Esophagus squamous epithelium (tissue), 4 donors: Measurements from ENCODE around the gene FRMD5.

ENCODE experiments used
- CTCF ChIP-seq, 6 experiments: fragments of 450-650 bp in 4 of 6; fragments of 200-600 bp in 2 of 6; sonication (generic) in 2 of 6; IDR thresholded peaks; one replicate each; pipeline ENCODE4 v1.5.1; 2016 to 2019; ENCODE audit warnings: antibody characterized with exemption in 6 of 6, mild to moderate bottlenecking in 4 of 6, moderate library complexity in 4 of 6
- POLR2A ChIP-seq, 4 donors: fragments of 450-650 bp; IDR thresholded peaks; one replicate each; pipeline ENCODE4 v1.6.1; 2017; ENCODE audit warnings: antibody characterized with exemption in 4 of 4, mild to moderate bottlenecking in 4 of 4, moderate library complexity in 3 of 4

- no peak for TF ChIP-seq POLR2A (IDR thresholded peaks at IDR 0.05)
- TF ChIP-seq CTCF (IDR thresholded peaks at IDR 0.05): no peak
Measured at GRCh38 chr15:44208956-44209355, 13.9 kb upstream of the FRMD5 start.
